HFF-Myc (cell line): Measurements from ENCODE around the gene ZSCAN9.

Source experiments
- DNase-seq: peaks from one replicate; pipeline ENCODE4 v3.0.0-alpha.2; 2011; ENCODE audit warnings: low read depth; ENCODE audit errors: extremely low read depth
- H3K4me3 ChIP-seq: replicated peaks from 2 replicates; pipeline ENCODE4 v1.5.1; 2011; ENCODE audit warnings: low read depth, mild to moderate bottlenecking, control low read depth, low read length
- TF ChIP-seq, protein P1 (sequence below): IDR thresholded peaks from 2 replicates; pipeline ENCODE4 v1.5.1; 2012; ENCODE audit warnings: mild to moderate bottlenecking, low read depth, low read length, control low read depth; ENCODE audit errors: missing control alignments

ZSCAN9 gene

DNA sequence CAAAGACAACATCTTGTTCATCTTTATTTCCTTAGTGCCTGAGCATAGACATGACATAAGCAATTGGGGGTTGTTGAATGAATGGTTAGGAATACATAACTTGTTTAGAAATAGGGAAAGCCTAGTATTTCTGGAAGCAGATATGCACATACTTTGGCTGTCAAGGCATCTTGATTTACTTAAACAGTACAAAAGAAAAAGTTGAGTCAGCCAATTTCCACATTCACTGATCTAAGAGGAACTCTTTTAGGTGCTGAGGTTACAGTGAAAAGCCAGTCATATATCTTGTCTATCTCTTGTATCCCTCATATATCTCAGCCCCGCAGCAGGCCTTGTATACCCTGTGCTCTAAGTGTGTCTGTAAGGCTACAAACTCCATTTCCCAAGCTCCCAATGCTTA is 15.4 kb downstream of the ZSCAN9 start:
- TF ChIP-seq, protein P1, sequence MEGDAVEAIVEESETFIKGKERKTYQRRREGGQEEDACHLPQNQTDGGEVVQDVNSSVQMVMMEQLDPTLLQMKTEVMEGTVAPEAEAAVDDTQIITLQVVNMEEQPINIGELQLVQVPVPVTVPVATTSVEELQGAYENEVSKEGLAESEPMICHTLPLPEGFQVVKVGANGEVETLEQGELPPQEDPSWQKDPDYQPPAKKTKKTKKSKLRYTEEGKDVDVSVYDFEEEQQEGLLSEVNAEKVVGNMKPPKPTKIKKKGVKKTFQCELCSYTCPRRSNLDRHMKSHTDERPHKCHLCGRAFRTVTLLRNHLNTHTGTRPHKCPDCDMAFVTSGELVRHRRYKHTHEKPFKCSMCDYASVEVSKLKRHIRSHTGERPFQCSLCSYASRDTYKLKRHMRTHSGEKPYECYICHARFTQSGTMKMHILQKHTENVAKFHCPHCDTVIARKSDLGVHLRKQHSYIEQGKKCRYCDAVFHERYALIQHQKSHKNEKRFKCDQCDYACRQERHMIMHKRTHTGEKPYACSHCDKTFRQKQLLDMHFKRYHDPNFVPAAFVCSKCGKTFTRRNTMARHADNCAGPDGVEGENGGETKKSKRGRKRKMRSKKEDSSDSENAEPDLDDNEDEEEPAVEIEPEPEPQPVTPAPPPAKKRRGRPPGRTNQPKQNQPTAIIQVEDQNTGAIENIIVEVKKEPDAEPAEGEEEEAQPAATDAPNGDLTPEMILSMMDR: no peak
- DNase-seq: no peak
- no peak overlapping the region for H3K4me3 ChIP-seq

DNA sequence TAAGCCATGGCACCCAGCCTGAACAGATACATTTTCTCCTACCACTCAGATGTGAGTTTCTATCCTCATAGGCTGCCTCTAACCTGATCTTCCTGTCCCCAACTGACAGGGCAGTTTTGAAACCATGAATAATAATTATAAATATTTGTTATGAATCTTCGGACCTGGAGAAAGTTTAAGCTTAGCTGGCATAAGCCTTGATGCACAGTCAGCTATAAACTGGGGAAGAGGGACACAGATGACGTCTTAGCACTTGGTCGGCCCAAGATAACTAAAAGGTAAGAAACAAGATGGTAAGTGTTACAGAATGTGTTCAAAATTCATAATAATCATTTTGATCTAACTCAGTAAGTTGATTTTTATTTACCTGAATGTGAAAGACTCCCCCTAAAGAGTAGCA is 18.9 kb downstream of the ZSCAN9 start:
- no peak for DNase-seq
- H3K4me3 ChIP-seq: no peak overlapping the region
- TF ChIP-seq, protein P1: no peak

DNA sequence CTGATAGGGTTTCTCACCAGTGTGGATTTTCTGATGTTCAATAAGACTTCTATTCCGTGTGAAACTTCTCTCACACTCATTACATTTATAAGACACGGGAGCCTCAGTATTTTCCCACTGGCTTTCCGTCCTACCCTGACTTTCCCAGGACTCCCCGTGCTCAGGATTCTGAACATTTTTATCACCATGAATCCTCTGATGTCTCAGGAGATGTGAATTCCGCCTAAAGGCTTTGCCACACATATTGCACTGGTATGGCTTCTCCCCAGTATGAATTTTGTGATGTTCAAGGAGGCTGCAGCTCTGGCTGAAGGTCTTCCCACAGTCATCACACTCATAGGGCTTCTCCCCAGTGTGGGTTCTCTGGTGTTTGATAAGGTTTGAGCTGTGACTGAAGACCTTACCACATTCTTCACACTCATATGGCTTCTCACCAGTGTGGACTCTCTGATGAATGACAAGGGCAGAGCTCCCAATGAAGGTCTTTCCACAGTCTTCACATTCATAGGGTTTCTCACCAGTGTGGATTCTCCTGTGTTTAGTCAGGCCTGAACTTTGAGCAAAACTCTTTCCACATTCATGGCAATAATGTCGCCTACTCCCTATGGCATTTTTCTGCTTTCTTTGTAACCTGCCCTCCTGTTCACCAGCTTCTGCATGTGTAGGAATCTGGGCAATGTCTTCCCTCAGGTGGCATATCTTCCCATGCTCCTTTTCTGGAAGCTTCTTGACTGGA is 20.3 kb downstream of the ZSCAN9 start:
- DNase-seq: no peak
- H3K4me3 ChIP-seq: no peak overlapping the region
- TF ChIP-seq, protein P1: no peak

DNA sequence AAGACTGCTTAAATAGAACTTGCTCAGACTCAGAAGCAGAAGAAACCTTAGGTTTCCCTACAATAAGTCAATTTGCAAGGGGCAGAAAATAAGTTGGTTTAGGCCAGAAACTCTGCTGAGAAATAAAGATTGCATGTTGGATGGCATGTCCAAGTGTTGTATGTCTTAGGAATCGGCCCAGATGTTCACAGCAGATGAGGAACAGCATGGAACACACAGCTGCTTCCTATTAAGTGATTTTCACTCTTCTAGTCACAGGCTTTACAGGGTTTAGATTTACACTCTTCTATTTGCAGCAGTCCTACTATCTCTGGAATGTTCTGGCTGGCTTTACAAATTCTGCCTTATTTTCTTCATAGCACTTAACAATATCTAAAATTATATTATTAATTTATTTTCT is 23.8 kb downstream of the ZSCAN9 start:
- TF ChIP-seq, protein P1: no peak
- no peak for DNase-seq
- no peak overlapping the region for H3K4me3 ChIP-seq

DNA sequence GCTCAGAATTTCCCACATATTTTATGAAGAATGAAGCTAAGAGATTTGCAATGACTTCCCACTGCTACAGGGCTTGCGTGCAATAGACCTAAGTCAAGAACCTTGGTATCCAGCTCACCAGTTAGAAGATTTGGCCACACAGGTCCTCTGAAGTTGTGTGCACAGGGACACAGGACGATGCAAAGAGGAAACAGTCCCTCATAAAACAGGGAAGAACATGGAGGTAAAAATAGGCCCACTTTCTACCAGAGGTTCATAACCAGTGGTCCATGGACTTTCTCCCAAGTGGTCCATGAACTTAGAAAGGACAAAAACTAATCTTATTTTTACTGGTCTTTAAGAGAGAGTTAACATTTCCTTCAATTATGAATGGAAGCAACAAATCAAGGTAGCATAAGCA is 25.7 kb downstream of the ZSCAN9 start:
- TF ChIP-seq, protein P1: no peak
- no peak for DNase-seq
- peak overlapping the region; percentile 58 for H3K4me3 ChIP-seq

DNA sequence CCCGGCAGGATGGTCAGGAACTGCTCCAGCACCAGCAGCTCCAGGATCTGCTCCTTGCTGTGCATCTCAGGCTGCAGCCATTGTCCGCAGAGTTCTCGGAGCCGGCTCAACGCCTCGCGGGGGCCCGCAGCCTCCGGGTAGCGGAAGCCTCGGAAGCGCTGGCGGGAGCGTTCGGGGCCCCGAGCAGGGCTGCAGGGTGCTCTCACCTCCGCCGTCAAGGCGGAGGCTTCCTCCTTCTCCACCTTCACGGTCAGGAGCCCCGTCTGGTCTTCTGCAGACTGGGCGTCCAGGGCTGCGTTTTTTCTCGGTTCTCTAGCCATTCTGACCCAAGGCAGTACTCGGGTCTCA is 26.6 kb downstream of the ZSCAN9 start:
- TF ChIP-seq, protein P1: no peak
- peak overlapping the region; percentile 58 for H3K4me3 ChIP-seq
- no peak for DNase-seq
